Lower lobe of right lung (tissue), 2 donors: ENCODE measurements around the gene TAOK3. TPM values are rescaled to one million over a fixed set of nuclear protein-coding genes. Genes with fewer than 3 reads are reported as not detected.

Source experiments
- ATAC-seq, 2 donors: fragments of 200-7000 bp; cut with Tn5 transposase; one replicate each; pipeline ENCODE4 v1.9.1; 2020 to 2022; ENCODE audit warnings: mild to moderate bottlenecking in 2 of 2, moderate library complexity in 2 of 2
- DNase-seq: peaks from one replicate; pipeline ENCODE4 v3.0.0-alpha.2; 2020
- H3K27ac ChIP-seq: fragments of 200-600 bp; one replicate; pipeline ENCODE4 v1.8.0; 2022
- H3K27me3 ChIP-seq: fragments of 200-600 bp; one replicate; pipeline ENCODE4 v1.8.0; 2022; ENCODE audit warnings: low read depth
- H3K36me3 ChIP-seq: fragments of 200-600 bp; one replicate; pipeline ENCODE4 v1.8.0; 2022; ENCODE audit warnings: mild to moderate bottlenecking
- H3K4me1 ChIP-seq: fragments of 200-600 bp; one replicate; pipeline ENCODE4 v1.8.0; 2022
- H3K4me3 ChIP-seq: fragments of 200-600 bp; one replicate; pipeline ENCODE4 v1.8.0; 2022; ENCODE audit warnings: mild to moderate bottlenecking
- H3K9me3 ChIP-seq: fragments of 200-600 bp; one replicate; pipeline ENCODE4 v1.8.0; 2022
- CTCF ChIP-seq: fragments of 200-600 bp; IDR thresholded peaks from one replicate; pipeline ENCODE4 v1.8.0; 2022; ENCODE audit warnings: antibody characterized with exemption, mild to moderate bottlenecking
- intact Hi-C: fragments of 100-400 bp; cut with DNase I; formaldehyde crosslinking; loops from one replicate; pipeline ENCODE4 v1.11.0; 2022
- total RNA-seq: library from RNA; stranded (reverse); fragmentation: NEBNext Ultra II Directional; extraction: Animal tissue kit (Norgen Biotek cat#: 25700); gene quantifications from one replicate; pipeline ENCODE4 v1.2.1, GENCODE V29; 2021
- donor health status: DM: no; HTN: yes; CAD: no; lungs with severe emphysema.

The TAOK3 gene
- total RNA-seq, 1 donor from 2014 or later = 68.8 TPM

- TF ChIP-seq CTCF = no peak
- ATAC-seq (no peak), DNase-seq (no peak)
- intact Hi-C loops = no loop called here
- H3K36me3 ChIP-seq = peaks cover 7% of the 10 kb centered on the region
- H3K27ac ChIP-seq = no peak overlapping the region
- no peaks in the 10 kb centered on the region for H3K4me1 ChIP-seq
- no peaks in the 10 kb centered on the region for H3K9me3 ChIP-seq
- H3K27me3 ChIP-seq = no peaks in the 10 kb centered on the region
- H3K4me3 ChIP-seq = no peak overlapping the region
These were observed 152.9 kb downstream of the TAOK3 start for GRCh38 chr12:118219772-118220171.

- no peak for ATAC-seq
- H3K27ac ChIP-seq = no peak overlapping the region
These were observed 153.6 kb downstream of the TAOK3 start for GRCh38 chr12:118219106-118219505.

GRCh38 chr12:118213452-118213851, 159.3 kb downstream of the TAOK3 start:
- ATAC-seq (no peak), DNase-seq (no peak)
- Histone ChIP-seq H3K27ac (no peak overlapping the region), H3K27me3 (no peaks in the 10 kb centered on the region), H3K4me1 (no peaks in the 10 kb centered on the region), H3K4me3 (no peak overlapping the region), H3K36me3 (peaks cover 30% of the 10 kb centered on the region), H3K9me3 (no peaks in the 10 kb centered on the region)
- intact Hi-C loops = no loop called here
- no peak for TF ChIP-seq CTCF

More at GRCh38 chr12:118219106-118219505, 153.6 kb downstream of the TAOK3 start:
- Histone ChIP-seq H3K4me1 (no peaks in the 10 kb centered on the region), H3K4me3 (no peak overlapping the region), H3K9me3 (no peaks in the 10 kb centered on the region), H3K27me3 (no peaks in the 10 kb centered on the region), H3K36me3 (peaks cover 5% of the 10 kb centered on the region)
- intact Hi-C loops = no loop called here
- TF ChIP-seq CTCF = no peak
- no peak for DNase-seq

GRCh38 chr12:118212606-118213005, 160.1 kb downstream of the TAOK3 start:
- ATAC-seq (no peak), DNase-seq (no peak)
- no peak overlapping the region for H3K4me3 ChIP-seq
- TF ChIP-seq CTCF = no peak
- H3K4me1 ChIP-seq = no peaks in the 10 kb centered on the region
- no peaks in the 10 kb centered on the region for H3K27me3 ChIP-seq
- intact Hi-C loops = no loop called here
- peaks cover 33% of the 10 kb centered on the region for H3K36me3 ChIP-seq
- no peaks in the 10 kb centered on the region for H3K9me3 ChIP-seq
- no peak overlapping the region for H3K27ac ChIP-seq

GRCh38 chr12:118206107-118206412, 166.6 kb downstream of the TAOK3 start:
- Histone ChIP-seq H3K4me1 (no peaks in the 10 kb centered on the region), H3K9me3 (no peaks in the 10 kb centered on the region), H3K4me3 (no peak overlapping the region), H3K27ac (no peak overlapping the region), H3K36me3 (peaks cover 34% of the 10 kb centered on the region), H3K27me3 (no peaks in the 10 kb centered on the region)
- ATAC-seq (no peak), DNase-seq (no peak)
- no peak for TF ChIP-seq CTCF
- intact Hi-C loops = no loop called here

- Histone ChIP-seq H3K4me1 (no peaks in the 10 kb centered on the region), H3K9me3 (no peaks in the 10 kb centered on the region), H3K4me3 (no peak overlapping the region), H3K27me3 (no peaks in the 10 kb centered on the region), H3K27ac (no peak overlapping the region), H3K36me3 (peaks cover 48% of the 10 kb centered on the region)
- intact Hi-C loops = no loop called here
- ATAC-seq (no peak), DNase-seq (no peak)
- no peak for TF ChIP-seq CTCF
These were observed 178.7 kb downstream of the TAOK3 start for GRCh38 chr12:118193958-118194357.
